Ishikawa (cell line): ENCODE results near the gene CA12.

Experiments
- CEBPB ChIP-seq: IDR thresholded peaks from 2 replicates; pipeline ENCODE4 v1.6.1; 2012
- EP300 ChIP-seq: IDR thresholded peaks from 2 replicates; pipeline ENCODE4 v1.6.1; 2012; ENCODE audit warnings: borderline replicate concordance
- YY1 ChIP-seq: IDR thresholded peaks from 2 replicates; pipeline ENCODE4 v1.6.1; 2012; ENCODE audit warnings: low read depth
- TF ChIP-seq, protein P1 (sequence below): IDR thresholded peaks from 2 replicates; pipeline ENCODE4 v1.6.1; 2012; ENCODE audit warnings: low read depth, mild to moderate bottlenecking

DNA sequence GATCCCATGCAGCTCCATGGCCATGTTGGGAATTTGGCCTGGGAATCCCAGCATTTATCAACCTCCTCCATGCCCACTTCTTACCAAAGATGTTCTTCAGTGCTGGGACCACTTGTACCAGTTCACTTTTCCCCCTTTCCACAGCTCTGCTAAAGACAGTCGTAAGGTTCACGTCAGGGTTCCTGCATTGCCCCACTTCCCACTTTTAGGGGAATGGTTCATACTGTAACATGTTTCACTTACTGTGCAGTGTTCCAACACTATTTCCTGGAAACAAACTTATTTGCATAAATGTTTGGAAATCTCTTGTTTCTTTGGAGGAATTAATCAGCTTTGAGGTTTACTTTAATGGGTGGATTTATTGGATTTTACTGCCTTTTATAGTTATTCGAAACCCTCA is 87.3 kb downstream of the CA12 start:
- no peak for TF ChIP-seq EP300
- TF ChIP-seq, protein P1, sequence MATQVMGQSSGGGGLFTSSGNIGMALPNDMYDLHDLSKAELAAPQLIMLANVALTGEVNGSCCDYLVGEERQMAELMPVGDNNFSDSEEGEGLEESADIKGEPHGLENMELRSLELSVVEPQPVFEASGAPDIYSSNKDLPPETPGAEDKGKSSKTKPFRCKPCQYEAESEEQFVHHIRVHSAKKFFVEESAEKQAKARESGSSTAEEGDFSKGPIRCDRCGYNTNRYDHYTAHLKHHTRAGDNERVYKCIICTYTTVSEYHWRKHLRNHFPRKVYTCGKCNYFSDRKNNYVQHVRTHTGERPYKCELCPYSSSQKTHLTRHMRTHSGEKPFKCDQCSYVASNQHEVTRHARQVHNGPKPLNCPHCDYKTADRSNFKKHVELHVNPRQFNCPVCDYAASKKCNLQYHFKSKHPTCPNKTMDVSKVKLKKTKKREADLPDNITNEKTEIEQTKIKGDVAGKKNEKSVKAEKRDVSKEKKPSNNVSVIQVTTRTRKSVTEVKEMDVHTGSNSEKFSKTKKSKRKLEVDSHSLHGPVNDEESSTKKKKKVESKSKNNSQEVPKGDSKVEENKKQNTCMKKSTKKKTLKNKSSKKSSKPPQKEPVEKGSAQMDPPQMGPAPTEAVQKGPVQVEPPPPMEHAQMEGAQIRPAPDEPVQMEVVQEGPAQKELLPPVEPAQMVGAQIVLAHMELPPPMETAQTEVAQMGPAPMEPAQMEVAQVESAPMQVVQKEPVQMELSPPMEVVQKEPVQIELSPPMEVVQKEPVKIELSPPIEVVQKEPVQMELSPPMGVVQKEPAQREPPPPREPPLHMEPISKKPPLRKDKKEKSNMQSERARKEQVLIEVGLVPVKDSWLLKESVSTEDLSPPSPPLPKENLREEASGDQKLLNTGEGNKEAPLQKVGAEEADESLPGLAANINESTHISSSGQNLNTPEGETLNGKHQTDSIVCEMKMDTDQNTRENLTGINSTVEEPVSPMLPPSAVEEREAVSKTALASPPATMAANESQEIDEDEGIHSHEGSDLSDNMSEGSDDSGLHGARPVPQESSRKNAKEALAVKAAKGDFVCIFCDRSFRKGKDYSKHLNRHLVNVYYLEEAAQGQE: no peak
- no peak for TF ChIP-seq CEBPB
- no peak for TF ChIP-seq YY1
